Stimulated activated CD8-positive, alpha-beta memory T cell treated with anti-CD3 and anti-CD28 coated beads, Interleukin-7, amount 100 ng/mL, for 24 hours (primary cell): ENCODE results near the gene C4BPB.

Experiments
- DNase-seq: peaks from one replicate; pipeline ENCODE4 v3.0.0-alpha.2; 2020; ENCODE audit warnings: low read depth

The C4BPB gene

DNA sequence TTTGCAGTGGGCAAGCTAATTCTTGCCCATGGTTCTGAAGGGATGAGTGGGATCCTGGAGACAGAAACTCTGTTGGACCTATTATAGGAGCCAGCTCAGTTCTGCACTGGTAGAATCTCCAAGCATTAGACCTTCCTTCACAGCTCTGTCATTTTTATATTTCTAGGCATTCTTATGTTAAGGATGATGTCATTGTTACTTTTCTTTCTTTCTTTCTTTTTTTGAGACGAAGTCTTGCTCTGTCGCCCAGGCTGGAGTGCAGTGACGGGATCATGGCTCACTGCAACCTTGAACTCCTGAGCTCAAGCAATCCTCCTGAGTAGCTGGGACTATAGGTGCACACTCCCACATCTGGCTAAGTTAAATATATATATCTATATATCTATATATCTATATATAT, 28.1 kb upstream of the C4BPB start:
- no peak for DNase-seq

DNA sequence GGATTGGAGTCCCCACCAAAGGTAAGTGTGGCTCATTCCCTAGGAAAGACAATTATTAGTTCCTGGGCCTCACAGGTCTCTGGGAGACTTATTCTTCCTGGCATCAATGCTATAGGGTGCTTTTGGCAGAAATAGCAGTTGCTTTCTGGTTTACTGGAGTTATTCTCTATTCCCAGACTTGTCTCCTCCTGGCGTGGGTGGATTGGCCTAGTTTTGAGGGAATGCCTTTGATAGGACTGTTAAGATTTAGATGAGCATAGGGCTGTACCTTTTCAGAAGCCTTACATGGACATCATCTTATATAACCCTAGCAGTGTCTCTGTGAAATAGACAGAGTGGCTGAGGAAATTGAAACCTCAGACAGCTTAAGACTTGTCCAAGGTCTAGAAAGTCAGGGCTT, 26.6 kb upstream of the C4BPB start:
- DNase-seq: no peak

DNA sequence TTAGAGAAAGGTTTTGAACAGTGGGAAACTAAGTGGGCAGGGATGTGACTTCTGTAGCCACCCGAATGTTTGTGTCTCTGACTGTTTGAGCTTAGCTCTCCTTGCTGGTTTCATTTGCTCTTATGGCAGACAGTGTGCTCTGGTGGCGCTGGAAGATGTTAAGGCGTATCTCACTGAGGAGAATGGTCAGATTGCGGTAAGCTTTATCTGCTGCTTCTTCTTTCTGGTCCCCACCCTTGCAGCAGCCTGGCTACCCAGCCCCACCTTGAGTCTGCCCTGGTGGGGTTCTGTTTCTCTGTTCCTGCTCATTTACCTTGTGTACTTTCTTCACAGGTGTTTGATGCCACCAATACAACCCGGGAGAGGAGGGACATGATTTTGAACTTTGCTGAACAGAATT, 25.6 kb upstream of the C4BPB start:
- DNase-seq: no peak

DNA sequence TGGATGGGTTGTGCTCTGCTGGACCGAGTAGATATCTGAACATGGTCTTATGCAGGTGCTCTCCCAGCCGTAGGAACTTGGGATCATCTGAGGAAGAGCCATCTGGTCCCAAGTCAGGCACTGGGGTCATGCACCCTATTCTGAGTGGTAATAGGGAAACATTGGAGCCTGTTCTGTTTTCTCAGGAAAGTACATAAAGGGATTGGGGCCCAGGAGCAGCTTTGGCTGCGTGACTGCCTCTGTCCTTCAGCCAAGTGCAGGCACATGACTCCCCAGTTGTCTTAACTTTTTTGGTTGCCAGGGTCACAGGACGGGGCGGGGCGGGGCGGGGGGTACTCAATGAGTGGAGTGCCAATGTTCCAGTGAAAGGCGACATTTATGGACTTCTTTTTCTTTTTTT, 24.1 kb upstream of the C4BPB start:
- no peak for DNase-seq

DNA sequence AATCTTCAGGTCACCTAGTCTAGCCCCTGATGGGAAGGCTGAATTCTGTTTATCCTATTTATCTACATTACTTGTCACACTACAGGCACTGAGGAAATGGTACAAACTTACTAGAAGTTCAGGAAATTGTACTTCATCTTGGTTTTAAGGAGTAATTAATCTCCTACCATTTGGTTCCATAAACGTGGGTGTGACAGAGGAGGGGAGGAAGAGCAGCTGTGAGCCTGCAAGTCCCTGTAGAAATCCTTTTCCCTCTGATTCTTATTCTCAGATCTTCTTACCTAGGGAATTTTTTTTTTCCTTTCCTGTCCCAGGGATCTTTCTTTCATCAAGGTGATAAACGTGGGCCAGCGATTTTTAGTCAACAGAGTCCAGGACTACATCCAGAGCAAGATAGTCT, 21.5 kb upstream of the C4BPB start:
- DNase-seq: no peak

DNA sequence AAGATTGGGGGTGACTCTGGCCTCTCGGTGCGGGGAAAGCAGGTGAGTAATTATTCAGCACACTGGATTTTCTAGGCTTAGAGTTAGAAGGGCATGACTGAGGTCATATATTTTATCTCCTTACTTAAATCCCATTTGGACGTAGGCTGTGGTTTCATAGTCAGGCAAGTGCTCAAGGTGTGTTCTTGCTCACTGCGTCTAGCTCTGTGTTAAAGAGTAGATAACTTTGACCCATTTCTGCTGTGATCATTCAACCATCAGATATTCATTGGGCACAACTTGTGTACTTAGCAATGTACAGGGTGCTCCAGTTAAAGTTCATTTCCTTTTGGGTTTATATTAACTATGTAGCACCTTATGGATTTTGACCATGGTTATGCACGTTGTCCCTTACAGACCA, 21.0 kb upstream of the C4BPB start:
- no peak for DNase-seq

DNA sequence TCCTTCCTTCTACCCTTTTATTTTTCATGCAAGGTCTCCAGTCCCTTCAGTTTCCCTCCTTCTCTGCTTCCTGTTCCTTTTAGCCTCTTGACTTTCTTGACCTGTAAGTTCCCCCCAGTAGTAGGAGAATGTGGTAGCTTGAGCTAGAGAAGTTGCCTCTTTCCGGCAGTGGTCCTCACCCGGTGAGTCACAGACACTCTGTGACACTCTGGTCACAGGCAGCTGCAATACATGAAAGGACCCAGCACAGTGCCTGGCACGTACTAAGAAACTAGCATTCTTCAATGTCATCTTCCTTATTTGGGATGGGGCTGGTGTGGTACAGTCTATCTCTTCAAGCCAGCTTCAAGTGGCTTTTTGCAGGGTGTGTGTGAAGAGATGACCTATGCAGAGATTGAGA, 19.6 kb upstream of the C4BPB start:
- no peak for DNase-seq

DNA sequence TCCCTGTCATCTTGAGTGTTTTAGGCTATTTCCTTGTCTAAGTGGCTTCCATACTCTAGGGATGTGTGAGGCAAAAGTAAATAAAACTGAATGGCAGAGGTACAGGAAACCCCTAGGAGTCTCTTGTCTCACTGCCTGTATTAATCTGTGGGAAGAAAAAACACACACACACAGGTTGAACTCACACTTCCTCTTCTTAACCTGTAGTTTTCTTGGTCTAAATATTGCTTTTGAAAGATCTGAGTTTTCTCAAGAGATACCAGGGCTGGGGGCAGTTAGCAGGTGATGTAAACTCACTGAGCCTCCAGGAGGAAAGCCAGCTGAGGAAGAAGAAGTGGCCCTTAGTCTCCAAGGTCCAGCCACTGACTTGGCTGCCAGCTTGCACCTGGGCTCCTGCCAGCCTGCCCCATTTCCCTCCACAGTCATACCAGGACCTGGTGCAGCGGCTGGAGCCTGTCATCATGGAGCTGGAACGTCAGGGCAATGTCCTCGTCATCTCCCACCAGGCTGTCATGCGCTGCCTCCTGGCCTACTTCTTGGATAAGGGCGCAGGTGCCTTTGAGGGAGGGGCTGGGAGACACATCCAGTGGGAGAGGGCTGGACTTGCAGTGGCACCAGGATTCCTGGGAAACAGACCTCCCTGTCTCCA, 18.7 kb upstream of the C4BPB start:
- DNase-seq: no peak

DNA sequence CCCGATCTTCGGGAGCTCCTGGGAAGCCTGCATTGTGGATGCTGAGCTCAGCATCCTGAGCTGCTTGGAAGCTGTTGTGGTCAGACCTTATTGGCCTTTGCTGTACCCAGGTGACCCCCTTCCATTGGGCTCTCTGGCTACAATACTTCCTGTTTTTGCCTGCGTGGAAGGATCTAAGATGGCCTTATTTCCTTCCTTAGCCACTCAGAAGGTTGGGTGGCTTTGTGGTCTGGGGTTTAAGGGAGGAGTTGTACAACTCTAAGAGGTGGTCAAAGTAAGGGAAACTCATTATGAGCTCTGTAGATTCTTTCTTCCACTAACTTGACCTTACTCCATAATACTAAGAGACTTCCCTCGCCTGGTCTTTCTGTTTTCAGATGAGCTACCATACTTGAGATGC, 17.8 kb upstream of the C4BPB start:
- no peak for DNase-seq

DNA sequence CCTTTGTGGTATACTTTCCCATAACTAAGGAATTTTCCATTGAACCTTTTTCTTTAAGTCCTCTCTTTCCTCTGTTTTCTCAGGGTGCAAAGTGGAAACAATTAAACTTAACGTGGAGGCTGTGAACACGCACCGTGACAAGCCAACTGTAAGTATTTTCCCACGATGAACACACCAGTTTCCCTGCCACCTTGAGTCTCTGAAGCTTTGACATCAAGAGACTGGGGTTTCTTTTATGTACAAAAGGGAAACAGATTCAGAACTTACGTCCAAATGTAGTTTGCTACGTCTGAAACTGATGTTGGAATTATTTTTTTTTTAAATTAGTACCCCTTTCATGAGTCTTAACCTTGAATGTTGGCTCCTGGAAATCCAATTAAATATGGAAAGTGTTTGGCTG, 17.2 kb upstream of the C4BPB start:
- no peak for DNase-seq

DNA sequence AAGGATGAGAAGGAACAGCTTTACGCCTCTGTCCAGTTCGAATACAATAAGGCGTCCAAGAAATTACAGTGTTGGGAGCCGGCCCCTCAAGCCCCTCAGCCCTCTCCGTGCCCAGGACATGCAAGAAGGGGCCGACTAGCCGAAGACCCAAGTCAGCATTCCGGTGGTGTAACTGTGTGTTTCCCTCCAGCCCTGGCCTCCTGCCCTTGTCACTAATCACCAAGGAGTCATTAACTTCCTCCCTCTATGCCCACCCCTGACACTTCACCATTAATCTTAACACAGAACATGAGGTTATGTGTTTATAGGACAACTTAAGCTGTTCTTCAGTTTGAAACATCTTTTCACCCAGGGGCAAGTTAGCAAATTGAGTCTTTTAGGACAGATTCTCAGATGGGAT, 16.4 kb upstream of the C4BPB start:
- DNase-seq: no peak

DNA sequence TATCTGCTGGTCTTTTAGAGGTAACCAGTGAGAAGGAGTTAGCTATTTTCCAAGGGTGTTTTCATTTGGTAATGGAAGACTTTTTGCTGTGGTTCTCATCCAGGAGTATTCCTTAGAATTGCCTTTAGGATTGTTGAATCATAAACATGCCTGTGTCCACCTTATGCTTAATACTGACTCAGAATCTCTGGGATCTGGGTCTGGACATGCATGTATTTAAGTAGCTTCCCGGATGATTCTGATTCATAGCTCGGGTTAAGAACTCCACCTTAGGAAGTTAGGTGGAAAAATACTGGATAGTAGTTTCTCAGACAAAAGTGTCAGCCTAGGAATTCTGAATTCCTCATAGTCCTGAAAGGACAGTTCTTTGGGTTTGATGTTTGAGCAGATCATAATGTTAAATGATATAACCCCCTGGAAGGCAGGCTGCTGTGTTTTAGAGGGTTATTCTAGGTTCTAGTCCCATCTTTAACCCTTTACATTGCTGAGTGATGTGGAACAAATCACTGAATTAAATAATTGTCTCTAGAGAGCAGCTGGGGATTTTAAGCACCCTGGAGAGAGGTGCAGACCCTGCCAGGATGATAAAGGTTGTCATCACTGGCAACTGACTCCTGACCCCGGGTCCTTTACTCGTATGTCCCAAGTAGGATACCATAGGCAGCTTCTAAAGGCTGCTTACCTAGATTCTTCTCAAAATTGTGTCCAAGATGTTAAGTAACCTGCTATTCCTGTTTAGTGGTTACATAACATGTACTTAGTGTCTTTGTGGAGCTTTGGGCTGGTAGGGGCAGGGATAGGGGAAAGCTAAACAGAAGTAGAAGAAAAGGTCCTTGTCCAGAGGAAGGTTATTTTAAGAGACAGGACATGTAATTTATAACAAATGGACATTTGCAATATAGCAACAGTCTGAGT, 14.5 kb upstream of the C4BPB start:
- no peak for DNase-seq

DNA sequence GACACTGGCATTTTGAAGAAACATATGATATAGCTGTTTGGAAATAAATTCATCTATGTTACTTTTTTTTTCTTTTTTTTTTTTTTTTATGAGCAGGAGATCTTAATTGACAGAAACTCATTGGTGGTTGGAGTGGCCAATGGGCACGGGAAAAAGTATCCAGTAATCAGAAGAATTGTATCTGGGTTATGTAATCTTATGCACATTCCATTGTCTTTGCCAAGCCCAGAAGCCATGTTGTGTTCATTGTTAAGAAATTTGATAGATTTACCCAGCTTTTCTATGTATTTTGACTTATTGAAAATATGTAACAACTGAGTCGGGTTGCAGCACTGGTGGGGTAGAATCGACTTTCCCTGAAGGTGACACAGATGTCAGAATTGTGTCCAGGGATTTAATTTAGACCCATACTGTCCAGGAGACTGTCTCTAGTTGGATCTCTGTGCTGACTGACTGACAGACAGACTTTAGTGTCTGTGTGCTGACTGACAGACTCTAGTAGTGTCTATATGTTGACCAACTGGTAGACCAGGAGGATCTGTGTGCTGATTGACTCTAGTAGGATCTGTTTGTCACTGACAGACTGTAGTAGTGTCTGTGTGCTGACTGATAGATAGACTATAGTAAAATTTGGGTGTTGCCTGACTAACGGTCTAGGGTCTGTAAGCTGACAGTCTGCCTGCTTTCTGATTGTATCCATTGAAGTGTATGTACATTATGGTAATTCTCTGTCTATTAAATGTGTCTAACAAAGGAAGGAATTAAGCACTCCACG, 12.3 kb upstream of the C4BPB start:
- no peak for DNase-seq

DNA sequence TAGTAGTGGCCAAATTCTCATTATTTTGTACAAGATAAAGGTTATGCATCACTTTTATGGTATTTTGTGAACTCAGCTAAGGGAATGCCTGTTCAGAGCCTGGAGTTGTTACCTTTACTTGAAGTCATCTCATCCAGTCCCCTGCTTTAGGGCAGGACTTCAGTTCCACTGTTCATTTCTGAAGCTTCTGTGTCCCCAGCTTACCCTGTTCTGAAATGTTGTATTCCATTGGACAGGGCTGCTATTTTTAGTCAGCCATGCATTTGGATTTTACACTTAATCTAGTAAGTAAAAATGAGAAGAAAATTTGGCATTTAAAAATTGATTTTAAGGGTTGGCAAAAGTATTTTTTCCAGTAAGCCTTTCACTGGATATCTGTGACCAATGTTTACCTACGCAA, 11.6 kb upstream of the C4BPB start:
- no peak for DNase-seq

DNA sequence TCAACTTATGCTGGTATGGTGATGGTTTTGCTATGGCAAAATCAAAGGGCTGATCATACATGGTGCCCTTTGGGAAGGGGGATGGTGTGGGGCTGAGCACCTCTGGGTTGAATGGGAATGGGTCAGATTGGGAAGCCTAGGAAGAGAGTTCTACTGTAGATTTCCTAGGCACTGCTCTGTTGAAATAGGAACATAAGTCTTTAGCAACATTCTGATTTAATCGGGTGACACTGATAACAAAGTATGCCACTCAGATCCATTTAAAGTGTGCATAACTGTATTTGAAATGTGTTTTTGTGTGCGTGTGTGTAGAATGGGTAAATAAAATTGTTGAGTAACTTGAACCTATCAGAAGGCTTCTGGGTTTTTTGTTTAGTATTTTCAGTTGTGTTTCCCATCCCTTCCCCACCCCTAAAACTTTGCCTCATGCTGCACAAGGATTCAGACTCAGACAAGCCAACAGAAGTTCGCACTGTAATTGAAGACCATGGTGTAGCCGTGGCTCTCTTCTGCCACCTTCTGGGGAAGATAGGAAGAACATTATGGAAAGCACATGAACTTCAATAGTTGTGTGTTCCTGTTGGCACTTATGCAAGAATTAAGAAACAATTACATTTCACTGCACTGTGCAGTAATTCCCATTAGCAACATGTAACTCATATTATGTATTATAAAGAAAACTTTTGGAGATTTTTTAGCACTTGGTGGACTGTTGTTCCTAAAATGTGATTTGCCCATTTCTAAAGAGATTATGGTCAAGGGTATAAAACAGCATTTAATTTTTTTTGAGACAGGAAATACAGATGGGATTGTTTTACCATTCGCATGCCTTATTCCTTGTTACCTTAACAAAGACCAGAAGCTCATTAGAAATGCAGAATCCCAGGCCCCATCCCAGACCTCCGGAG, 10.9 kb upstream of the C4BPB start:
- peak; percentile 24 for DNase-seq

DNA sequence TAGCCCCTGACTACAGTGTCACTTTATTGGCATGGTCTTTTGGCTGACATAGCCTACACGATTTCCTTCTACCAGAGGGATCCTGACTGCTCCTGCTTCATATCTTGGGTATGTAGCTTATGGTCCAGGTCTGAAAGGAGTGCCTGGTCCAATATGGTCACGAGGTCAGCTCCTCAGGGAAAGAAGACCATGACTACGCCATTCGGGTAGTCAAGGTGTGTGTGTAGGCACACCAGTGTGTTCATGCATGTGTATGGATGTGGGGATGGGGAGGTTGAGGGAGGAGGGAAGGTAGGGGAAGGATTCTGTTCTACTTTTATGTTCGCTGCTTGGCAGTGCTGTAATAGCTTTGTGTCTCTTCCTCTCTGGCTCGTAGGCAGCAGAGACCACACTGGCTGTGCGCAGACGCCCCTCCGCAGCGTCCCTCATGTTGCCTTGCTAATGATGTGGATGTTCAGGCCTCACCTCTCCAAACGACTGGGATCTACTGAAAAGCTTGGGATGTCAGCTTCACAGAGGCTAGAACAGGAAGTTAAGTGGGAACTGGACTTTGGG, 10.0 kb upstream of the C4BPB start:
- DNase-seq: no peak

DNA sequence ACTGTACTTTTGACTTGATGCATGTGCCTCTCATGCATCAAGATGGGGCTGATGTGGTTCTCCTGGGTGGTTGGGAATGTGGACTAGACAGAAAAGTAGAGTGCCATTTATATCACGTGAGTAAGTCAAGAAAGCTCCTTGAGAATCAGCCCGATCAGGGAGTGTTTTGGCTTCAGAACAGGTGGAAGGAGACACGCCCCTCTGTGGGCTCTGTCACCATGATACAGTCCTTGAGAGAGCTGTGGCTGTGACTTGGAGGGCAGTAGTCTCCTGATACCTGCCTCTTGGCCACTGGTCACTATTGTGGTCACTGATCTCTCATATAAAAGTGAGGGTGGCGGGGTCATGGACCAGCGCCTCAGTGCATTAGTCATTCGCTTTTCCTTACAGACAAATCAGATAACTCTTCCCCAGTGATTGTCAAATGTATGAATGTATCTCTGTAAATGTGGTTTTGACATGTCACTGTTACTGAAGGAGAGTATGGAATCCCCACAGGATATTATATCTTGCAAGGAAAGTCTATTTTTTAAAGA, 8.9 kb upstream of the C4BPB start:
- no peak for DNase-seq

DNA sequence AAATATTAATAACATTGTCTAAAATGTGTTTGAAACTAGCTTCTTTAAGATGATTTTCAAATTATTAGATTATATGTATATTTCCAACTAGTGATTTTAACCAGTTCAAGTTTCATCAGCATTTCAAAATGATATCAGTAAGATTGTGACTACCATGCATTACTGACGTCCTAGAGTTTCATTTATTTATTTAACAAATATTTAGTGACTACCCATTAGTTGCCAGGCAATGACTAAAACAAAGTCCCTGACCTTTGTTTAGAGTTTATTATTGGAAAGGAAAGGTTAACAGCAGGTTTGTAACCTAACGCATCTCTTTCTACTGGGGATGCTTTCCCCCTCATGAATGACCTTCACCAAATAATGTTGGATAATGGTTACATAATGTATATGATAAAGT, 7.6 kb upstream of the C4BPB start:
- no peak for DNase-seq

DNA sequence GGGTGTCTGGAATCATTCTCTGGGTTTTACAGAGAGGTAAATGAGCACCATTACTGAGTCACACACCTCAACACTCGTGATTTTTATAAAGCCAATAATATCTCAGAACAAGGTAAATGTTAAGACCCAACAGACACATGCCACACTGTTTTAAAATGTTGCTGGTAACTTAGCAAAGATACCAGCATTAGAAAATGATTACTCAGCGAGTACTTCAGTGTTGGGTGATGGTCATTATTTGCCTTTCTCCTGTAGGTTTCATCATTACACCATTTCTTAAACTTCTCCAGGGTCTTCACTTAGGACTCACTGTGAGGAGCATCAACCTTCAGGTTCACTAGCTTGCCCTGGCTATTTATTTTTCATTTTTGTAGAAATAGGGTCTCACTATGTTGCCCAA, 6.9 kb upstream of the C4BPB start:
- no peak for DNase-seq

DNA sequence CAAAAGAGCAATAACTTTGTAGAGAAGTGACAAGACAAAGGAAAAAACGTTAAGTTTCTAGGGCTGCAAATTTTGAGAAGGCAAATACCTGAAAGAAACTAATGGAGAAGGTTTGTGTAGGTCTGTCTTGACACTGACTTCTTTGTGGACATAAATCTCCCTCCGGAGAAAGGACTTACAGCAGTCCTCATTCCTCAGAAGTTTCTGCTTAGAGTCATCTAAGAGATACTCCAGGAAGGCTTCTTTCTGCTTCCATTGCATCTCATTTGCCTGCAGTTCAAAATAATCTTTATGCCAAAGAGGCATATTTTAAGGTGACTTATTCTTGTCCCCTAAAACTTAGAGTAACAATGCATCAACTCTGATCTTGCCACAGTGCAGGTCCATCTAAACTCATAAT, 4.4 kb upstream of the C4BPB start:
- no peak for DNase-seq

DNA sequence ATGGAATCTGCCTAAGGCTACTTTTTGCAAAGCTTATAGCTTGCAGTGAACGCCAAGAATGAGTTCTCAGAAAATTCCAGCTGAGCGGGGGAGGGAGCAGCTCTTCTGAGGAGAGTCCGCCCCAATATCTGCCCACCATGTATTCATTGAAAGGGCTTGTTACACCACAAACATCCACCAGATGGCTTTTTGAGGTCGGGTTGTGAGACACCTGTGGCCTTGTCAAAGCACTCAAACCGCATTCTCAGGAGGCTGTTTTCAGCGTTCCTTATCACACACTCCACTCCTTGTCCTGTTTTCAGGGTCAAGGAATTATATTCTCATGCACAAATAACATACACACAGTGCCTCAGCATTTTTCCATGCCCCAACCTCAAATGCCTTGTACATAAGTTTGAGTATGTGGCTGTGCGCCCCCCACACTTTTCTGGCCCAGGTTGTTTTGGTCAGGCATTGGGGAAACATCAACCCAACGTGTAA, 3.9 kb upstream of the C4BPB start:
- DNase-seq: peak; percentile 7
